ENCODE results near the gene FXYD4.
A peak's percentile ranks its signal among the peaks of the same experiment; 100 is the strongest.

FXYD4 gene

GRCh38 chr10:43385412-43386004 is 14.1 kb downstream of the FXYD4 start:
- no peak for DNase-seq (ENCODE audit: low read depth)
- no peak overlapping the region for H3K4me3 ChIP-seq (ENCODE audit: low read depth, low read length)
- no peak for TF ChIP-seq CTCF (conservative IDR thresholded peaks at IDR 0.05; ENCODE audit: low read depth, low read length)

- no peak overlapping the region for H3K4me3 ChIP-seq (ENCODE audit: low read depth, low read length)
- DNase-seq (ENCODE audit: low read depth) = no peak
- TF ChIP-seq CTCF (conservative IDR thresholded peaks at IDR 0.05; ENCODE audit: low read depth, low read length) = no peak
Measured at GRCh38 chr10:43386549-43386948, 15.1 kb downstream of the FXYD4 start.

GRCh38 chr10:43386981-43387677 is 15.7 kb downstream of the FXYD4 start:
- H3K4me3 ChIP-seq (ENCODE audit: low read depth, low read length) = no peak overlapping the region
- DNase-seq (ENCODE audit: low read depth) = no peak
- TF ChIP-seq CTCF (conservative IDR thresholded peaks at IDR 0.05; ENCODE audit: low read depth, low read length) = no peak

- TF ChIP-seq CTCF (conservative IDR thresholded peaks at IDR 0.05; ENCODE audit: low read depth, low read length) = no peak
- H3K4me3 ChIP-seq (ENCODE audit: low read depth, low read length) = no peak overlapping the region
- no peak for DNase-seq (ENCODE audit: low read depth)
Measured at GRCh38 chr10:43387678-43388032, 16.2 kb downstream of the FXYD4 start.

- H3K4me3 ChIP-seq (ENCODE audit: low read depth, low read length) = no peak overlapping the region
Measured at GRCh38 chr10:43389867-43390266, 18.4 kb downstream of the FXYD4 start.

GRCh38 chr10:43390333-43390732 is 18.9 kb downstream of the FXYD4 start:
- TF ChIP-seq CTCF (conservative IDR thresholded peaks at IDR 0.05; ENCODE audit: low read depth, low read length) = no peak
- H3K4me3 ChIP-seq (ENCODE audit: low read depth, low read length) = no peak overlapping the region
- no peak for DNase-seq (ENCODE audit: low read depth)

More at GRCh38 chr10:43389867-43390266, 18.4 kb downstream of the FXYD4 start:
- no peak for TF ChIP-seq CTCF (conservative IDR thresholded peaks at IDR 0.05; ENCODE audit: low read depth, low read length)
- no peak for DNase-seq (ENCODE audit: low read depth)

GRCh38 chr10:43390759-43391158 is 19.3 kb downstream of the FXYD4 start:
- TF ChIP-seq CTCF (conservative IDR thresholded peaks at IDR 0.05; ENCODE audit: low read depth, low read length) = peak; percentile 76
- DNase-seq (ENCODE audit: low read depth) = peak; percentile 69
- no peak overlapping the region for H3K4me3 ChIP-seq (ENCODE audit: low read depth, low read length)
